NCI-H2227 treated with DMSO at 0.1 percent for 48 hours (cell line): ENCODE measurements around the gene ASAP2.

Source experiments
- DNase-seq: peaks from one replicate; lab custom pipeline; 2025; lab: John Stamatoyannopoulos, UW

ASAP2 gene

DNA sequence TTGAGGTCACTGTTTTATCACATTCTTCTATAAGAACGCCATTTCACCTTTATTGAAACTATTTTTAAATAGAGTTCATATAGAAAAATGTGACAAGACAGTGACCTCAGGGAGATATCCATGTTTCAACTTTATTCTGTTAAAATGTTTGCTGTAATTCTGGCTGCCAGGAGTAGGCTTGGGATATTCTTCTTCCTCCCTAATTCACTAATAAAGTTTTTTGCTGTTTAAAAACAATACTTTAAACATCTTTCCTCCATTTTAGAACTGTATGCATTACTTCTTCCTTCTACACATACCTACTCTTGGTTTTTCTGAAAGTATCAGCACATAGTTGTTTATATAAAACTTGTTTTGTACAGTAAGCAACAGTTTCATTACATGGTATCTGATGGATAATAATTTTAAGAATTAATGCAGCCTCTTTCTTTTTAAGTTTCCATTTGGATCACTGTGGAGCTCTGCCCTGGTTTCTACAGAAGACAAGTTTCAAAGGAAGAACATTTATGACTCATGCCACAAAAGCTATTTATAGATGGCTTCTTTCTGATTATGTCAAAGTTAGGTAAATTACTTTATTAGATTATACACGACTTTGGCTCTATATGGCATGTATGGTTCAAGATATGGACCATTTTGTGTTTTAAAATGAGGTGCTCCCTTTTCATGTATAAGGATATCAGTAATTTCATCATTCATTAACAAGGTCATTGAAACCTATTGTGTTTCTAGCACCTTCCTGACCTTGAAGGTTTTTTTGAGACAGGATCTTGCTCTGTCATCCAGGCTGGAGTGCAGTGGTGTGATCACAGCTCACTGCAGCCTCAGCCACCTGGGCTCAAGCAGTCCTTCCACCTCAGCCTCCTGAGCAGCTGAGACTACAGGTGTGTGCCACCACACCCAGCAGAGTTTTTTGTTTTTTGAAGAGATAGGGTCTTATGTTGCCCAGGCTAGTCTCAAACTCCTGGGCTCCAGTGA is 224.0 kb downstream of the ASAP2 start:
- no peak for DNase-seq

DNA sequence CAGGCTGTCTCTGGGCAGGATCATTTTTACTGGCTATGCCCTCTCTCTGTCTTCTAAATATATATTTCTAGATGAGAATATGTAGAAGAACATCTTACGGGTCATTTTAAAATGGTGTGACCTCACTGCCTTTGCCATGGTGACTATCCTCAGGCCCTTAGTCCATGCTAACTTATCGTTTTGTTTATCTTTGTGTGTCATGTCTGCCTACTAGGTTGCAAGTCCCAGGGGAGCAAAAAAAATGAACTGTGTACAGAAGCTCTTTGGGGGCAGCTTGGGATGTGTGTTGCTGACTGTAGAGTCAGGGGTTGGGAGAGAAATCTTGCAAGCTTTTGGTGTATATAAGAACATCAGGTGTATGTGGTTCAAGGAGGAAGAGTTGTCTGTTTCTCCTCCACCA is 227.9 kb downstream of the ASAP2 start:
- DNase-seq, result no peak

- no peak for DNase-seq
Measured at GRCh38 chr2:9439536-9439935, 232.9 kb downstream of the ASAP2 start.

GRCh38 chr2:9440058-9440727 is 233.6 kb downstream of the ASAP2 start:
- DNase-seq, result no peak

DNA sequence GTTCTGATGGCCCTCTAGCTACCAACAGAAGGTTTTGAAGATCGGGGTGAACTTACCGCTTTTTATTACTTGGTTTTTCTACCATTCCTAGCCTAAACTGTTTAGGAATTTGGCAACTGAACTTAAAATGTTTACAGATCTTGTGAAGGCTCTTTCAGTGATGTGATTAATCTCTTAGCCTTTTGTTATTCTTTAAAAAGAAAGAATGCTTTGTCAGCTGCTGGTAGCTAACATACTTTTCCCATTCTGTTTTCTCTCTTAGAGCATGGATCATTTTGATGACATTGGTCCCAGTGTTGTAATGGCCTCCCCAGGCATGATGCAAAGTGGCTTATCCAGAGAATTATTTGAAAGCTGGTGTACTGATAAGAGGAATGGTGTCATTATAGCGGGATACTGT is 234.9 kb downstream of the ASAP2 start:
- DNase-seq, result no peak

DNA sequence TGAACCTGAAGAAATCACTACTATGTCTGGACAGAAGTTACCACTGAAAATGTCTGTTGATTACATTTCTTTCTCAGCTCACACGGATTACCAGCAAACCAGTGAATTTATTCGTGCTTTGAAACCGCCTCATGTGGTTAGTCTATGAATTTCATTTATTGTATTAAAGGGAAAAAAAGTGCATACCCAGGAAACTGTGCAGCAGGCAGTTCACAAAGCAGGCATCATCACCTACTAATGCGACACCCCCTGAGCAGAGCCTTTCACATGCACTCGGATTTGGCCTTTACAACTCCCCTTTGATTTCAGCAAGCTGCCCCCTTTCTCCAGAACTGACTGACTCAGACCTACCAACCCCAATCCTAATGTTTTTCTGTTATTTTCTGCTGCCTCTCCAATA is 236.9 kb downstream of the ASAP2 start:
- no peak for DNase-seq

GRCh38 chr2:9445089-9445488 is 238.5 kb downstream of the ASAP2 start:
- no peak for DNase-seq

DNA sequence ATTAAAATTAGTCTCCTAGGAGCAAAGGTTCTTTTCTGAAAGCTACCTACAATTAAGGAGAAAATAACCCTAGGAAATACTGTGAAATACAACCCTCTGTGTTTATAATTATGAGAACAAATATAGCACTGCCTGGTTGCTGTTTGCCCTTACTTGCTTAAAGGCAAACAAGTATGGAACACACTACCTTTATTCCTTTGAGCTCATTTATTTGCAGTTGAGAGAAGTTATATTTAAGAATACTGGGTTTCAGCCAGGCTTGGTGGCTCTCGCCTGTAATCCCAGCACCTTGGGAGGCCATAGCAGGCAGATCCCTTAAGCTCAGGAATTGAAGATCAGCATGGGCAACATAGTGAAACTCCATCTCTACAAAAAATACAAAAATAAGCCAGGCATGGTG is 244.6 kb downstream of the ASAP2 start:
- no peak for DNase-seq
